Chondrocyte (in vitro differentiated cells): ENCODE results near the gene SEMA3B. TPM values are rescaled to one million over a fixed set of nuclear protein-coding genes. Genes with fewer than 3 reads are reported as not detected.
"Not testable (repeated sequence)": the region's sequence is repeated elsewhere in the genome, so short reads cannot be mapped to it uniquely, and the experiment has no call there.

Experiments used
- DNase-seq: peaks from one replicate; pipeline ENCODE4 v3.0.0; 2021; ENCODE audit warnings: mixed read lengths, low spot score
- H3K27ac Mint-ChIP-seq: one replicate; pipeline ENCODE4 v1.8.0; 2021; ENCODE audit warnings: mild to moderate bottlenecking, moderate library complexity, mixed read lengths; ENCODE audit not compliant: unreplicated experiment
- H3K27me3 Mint-ChIP-seq: 2 replicates; pipeline ENCODE4 v1.8.0; 2021; ENCODE audit warnings: low read depth, mixed read lengths
- H3K36me3 Mint-ChIP-seq: 2 replicates; pipeline ENCODE4 v1.8.0; 2021; ENCODE audit warnings: low read depth, mixed read lengths
- H3K4me1 Mint-ChIP-seq: 2 replicates; pipeline ENCODE4 v1.8.0; 2021; ENCODE audit warnings: low read depth, mild to moderate bottlenecking, mixed read lengths
- H3K4me3 Mint-ChIP-seq: one replicate; pipeline ENCODE4 v1.8.0; 2021; ENCODE audit warnings: mild to moderate bottlenecking, moderate library complexity, mixed read lengths; ENCODE audit not compliant: unreplicated experiment
- H3K9me3 Mint-ChIP-seq: 2 replicates; pipeline ENCODE4 v1.8.0; 2021; ENCODE audit warnings: low read depth, mixed read lengths
- CTCF ChIP-seq: fragments of 200-600 bp; sonication (generic); IDR thresholded peaks from 2 replicates; pipeline ENCODE4 v1.5.0; 2021; ENCODE audit warnings: antibody characterized with exemption, mild to moderate bottlenecking, moderate library complexity
- total RNA-seq: library from RNA; stranded (reverse); gene quantifications from 3 replicates; pipeline ENCODE4 v1.2.1, GENCODE V29; 2021

SEMA3B gene
- total RNA-seq, 1 donor from 2014 or later: 16.4 TPM

GRCh38 chr3:50242851-50243542, 25.9 kb upstream of the SEMA3B start:
- Mint-ChIP-seq H3K27me3 (no peaks in the 10 kb centered on the region), H3K27ac (peak overlapping the region; percentile 84), H3K9me3 (no peaks in the 10 kb centered on the region), H3K4me1 (peaks cover 81% of the 10 kb centered on the region), H3K4me3 (no peak overlapping the region), H3K36me3 (peaks cover 3% of the 10 kb centered on the region)
- DNase-seq: no peak
- no peak for TF ChIP-seq CTCF

- no peak for TF ChIP-seq CTCF
- peaks cover 3% of the 10 kb centered on the region for H3K36me3 Mint-ChIP-seq
- peak overlapping the region; percentile 84 for H3K27ac Mint-ChIP-seq
- no peak for DNase-seq
- no peaks in the 10 kb centered on the region for H3K27me3 Mint-ChIP-seq
- H3K4me3 Mint-ChIP-seq: no peak overlapping the region
- peaks cover 81% of the 10 kb centered on the region for H3K4me1 Mint-ChIP-seq
- no peaks in the 10 kb centered on the region for H3K9me3 Mint-ChIP-seq
Observed at GRCh38 chr3:50243543-50243895, 25.4 kb upstream of the SEMA3B start.

GRCh38 chr3:50244813-50245212, 24.1 kb upstream of the SEMA3B start:
- H3K36me3 Mint-ChIP-seq, H3K4me3 Mint-ChIP-seq, H3K9me3 Mint-ChIP-seq, DNase-seq, H3K27me3 Mint-ChIP-seq: not testable (repeated sequence)
- Mint-ChIP-seq H3K4me1 (peaks cover 80% of the 10 kb centered on the region), H3K27ac (peak overlapping the region; percentile 98)

GRCh38 chr3:50245251-50245745, 23.6 kb upstream of the SEMA3B start:
- Mint-ChIP-seq H3K27ac (peak overlapping the region; percentile 98), H3K36me3 (peaks cover 5% of the 10 kb centered on the region), H3K4me1 (peaks cover 79% of the 10 kb centered on the region), H3K27me3 (no peaks in the 10 kb centered on the region), H3K4me3 (peak overlapping the region; percentile 61), H3K9me3 (no peaks in the 10 kb centered on the region)
- no peak for TF ChIP-seq CTCF
- DNase-seq: no peak

- Mint-ChIP-seq H3K4me3 (peak overlapping the region; percentile 61), H3K36me3 (peaks cover 5% of the 10 kb centered on the region), H3K27ac (peak overlapping the region; percentile 98), H3K27me3 (no peaks in the 10 kb centered on the region), H3K9me3 (no peaks in the 10 kb centered on the region), H3K4me1 (peaks cover 83% of the 10 kb centered on the region)
- TF ChIP-seq CTCF: peak; percentile 100
- peak; percentile 96 for DNase-seq
Observed at GRCh38 chr3:50245831-50246516, 23.0 kb upstream of the SEMA3B start.
